SU-DHL-6 (cell line): ENCODE data around the gene LDB1.

Experiments used
- CTCF ChIP-seq: fragments of 200-600 bp; sonication (generic); IDR thresholded peaks from one replicate; pipeline ENCODE4 v1.5.1; 2017; ENCODE audit warnings: antibody characterized with exemption, mild to moderate bottlenecking, low read length, moderate library complexity; ENCODE audit not compliant: insufficient read depth, poor library complexity, severe bottlenecking
- EZH2phosphoT487 ChIP-seq: fragments of 200-600 bp; sonication (generic), shearing (Covaris generic); conservative IDR thresholded peaks from 2 replicates; pipeline ENCODE4 v1.6.1; 2018; ENCODE audit warnings: mild to moderate bottlenecking, antibody characterized with exemption, low read length, moderate library complexity, mixed read lengths

GRCh38 chr10:102109166-102110116 lies 10.7 kb downstream of the LDB1 start:
- TF ChIP-seq CTCF (no peak), EZH2phosphoT487 (no peak)
